Neural progenitor cell (in vitro differentiated cells): Measurements from ENCODE around the gene SLC35F4.
A peak's percentile ranks its signal among the peaks of the same experiment; 100 is the strongest.

Source experiments
- CTCF ChIP-seq: fragments of 200-600 bp; sonication (generic); IDR thresholded peaks from 2 replicates; pipeline ENCODE4 v1.5.1; 2017; ENCODE audit warnings: antibody characterized with exemption, mild to moderate bottlenecking
- EZH2 ChIP-seq: fragments of 200-600 bp; sonication (generic); IDR thresholded peaks from 2 replicates; pipeline ENCODE4 v1.6.1; 2017; ENCODE audit warnings: antibody characterized with exemption, mild to moderate bottlenecking, moderate library complexity
- EZH2phosphoT487 ChIP-seq: fragments of 200-600 bp; sonication (generic); IDR thresholded peaks from 2 replicates; pipeline ENCODE4 v1.6.1; 2017; ENCODE audit warnings: antibody characterized with exemption

DNA sequence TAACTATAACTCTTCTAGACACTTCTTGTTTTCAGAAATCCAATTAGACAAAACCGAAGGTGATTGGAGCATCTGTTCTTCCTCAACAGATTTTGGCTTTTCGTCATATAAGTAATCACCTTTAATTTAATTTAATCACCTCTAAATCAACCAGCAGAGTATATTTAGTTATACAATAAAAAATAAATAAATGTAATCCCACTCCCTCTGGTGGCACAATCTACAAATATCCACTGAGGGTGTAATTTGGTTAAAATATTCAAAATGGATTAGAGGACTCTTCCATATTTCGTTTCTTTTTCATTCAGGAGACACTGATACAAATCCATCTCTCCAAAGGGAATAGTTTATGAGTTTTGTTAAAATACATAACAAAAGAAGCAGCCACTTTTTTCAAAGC is 18.3 kb upstream of the SLC35F4 start:
- TF ChIP-seq CTCF = peak; percentile 29
- no peak for TF ChIP-seq EZH2
- no peak for TF ChIP-seq EZH2phosphoT487
